Uterus (tissue), 2 donors: ENCODE measurements around the gene METTL17.

ENCODE experiments used
- POLR2A ChIP-seq, 2 donors: fragments of 450-650 bp; IDR thresholded peaks; one replicate each; pipeline ENCODE4 v1.6.1; 2016; ENCODE audit warnings: antibody characterized with exemption in 2 of 2, mild to moderate bottlenecking in 1 of 2, moderate library complexity in 1 of 2
- TF ChIP-seq, protein P1 (sequence below), 4 experiments: fragments of 200-600 bp in 2 of 4; fragments of 450-650 bp in 2 of 4; sonication (generic) in 2 of 4; IDR thresholded peaks; one replicate each; pipeline ENCODE4 v1.5.1; 2016 to 2019; ENCODE audit warnings: antibody characterized with exemption in 4 of 4, mild to moderate bottlenecking in 2 of 4, moderate library complexity in 1 of 4

- TF ChIP-seq, protein P1, sequence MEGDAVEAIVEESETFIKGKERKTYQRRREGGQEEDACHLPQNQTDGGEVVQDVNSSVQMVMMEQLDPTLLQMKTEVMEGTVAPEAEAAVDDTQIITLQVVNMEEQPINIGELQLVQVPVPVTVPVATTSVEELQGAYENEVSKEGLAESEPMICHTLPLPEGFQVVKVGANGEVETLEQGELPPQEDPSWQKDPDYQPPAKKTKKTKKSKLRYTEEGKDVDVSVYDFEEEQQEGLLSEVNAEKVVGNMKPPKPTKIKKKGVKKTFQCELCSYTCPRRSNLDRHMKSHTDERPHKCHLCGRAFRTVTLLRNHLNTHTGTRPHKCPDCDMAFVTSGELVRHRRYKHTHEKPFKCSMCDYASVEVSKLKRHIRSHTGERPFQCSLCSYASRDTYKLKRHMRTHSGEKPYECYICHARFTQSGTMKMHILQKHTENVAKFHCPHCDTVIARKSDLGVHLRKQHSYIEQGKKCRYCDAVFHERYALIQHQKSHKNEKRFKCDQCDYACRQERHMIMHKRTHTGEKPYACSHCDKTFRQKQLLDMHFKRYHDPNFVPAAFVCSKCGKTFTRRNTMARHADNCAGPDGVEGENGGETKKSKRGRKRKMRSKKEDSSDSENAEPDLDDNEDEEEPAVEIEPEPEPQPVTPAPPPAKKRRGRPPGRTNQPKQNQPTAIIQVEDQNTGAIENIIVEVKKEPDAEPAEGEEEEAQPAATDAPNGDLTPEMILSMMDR (IDR thresholded peaks at IDR 0.05), result no peak
- TF ChIP-seq POLR2A (IDR thresholded peaks at IDR 0.05), result no peak
Observed at GRCh38 chr14:21015312-21015711, 25.5 kb downstream of the METTL17 start.
